Measurements from ENCODE around the gene MKLN1.

The MKLN1 gene

GRCh38 chr7:131352032-131352431, 24.4 kb downstream of the MKLN1 start:
- H3K4me3 Mint-ChIP-seq = no peak overlapping the region
- no peak overlapping the region for H3K27ac Mint-ChIP-seq
- H3K9me3 Mint-ChIP-seq = peaks cover 6% of the 10 kb centered on the region
- peaks cover 20% of the 10 kb centered on the region for H3K36me3 Mint-ChIP-seq (ENCODE audit: low read depth)
- DNase-seq (ENCODE audit: low spot score) = no peak
- no peaks in the 10 kb centered on the region for H3K27me3 Mint-ChIP-seq (ENCODE audit: low read depth)
- peaks cover 9% of the 10 kb centered on the region for H3K4me1 Mint-ChIP-seq (ENCODE audit: low read depth)

- Mint-ChIP-seq H3K27me3 (ENCODE audit: low read depth) (no peaks in the 10 kb centered on the region), H3K9me3 (peaks cover 6% of the 10 kb centered on the region), H3K27ac (no peak overlapping the region), H3K4me1 (ENCODE audit: low read depth) (peaks cover 22% of the 10 kb centered on the region), H3K36me3 (ENCODE audit: low read depth) (peaks cover 17% of the 10 kb centered on the region), H3K4me3 (no peak overlapping the region)
- no peak for DNase-seq (ENCODE audit: low spot score)
Observed at GRCh38 chr7:131354390-131354789, 26.7 kb downstream of the MKLN1 start.

GRCh38 chr7:131355917-131356777, 28.5 kb downstream of the MKLN1 start:
- peaks cover 8% of the 10 kb centered on the region for H3K36me3 Mint-ChIP-seq (ENCODE audit: low read depth)
- H3K27me3 Mint-ChIP-seq (ENCODE audit: low read depth) = no peaks in the 10 kb centered on the region
- no peak overlapping the region for H3K27ac Mint-ChIP-seq
- H3K9me3 Mint-ChIP-seq = no peaks in the 10 kb centered on the region
- DNase-seq (ENCODE audit: low spot score) = no peak
- H3K4me3 Mint-ChIP-seq = no peak overlapping the region
- H3K4me1 Mint-ChIP-seq (ENCODE audit: low read depth) = peaks cover 31% of the 10 kb centered on the region

GRCh38 chr7:131357282-131357880, 29.7 kb downstream of the MKLN1 start:
- Mint-ChIP-seq H3K4me1 (ENCODE audit: low read depth) (peaks cover 37% of the 10 kb centered on the region), H3K27ac (no peak overlapping the region), H3K9me3 (no peaks in the 10 kb centered on the region), H3K36me3 (ENCODE audit: low read depth) (peaks cover 2% of the 10 kb centered on the region), H3K27me3 (ENCODE audit: low read depth) (no peaks in the 10 kb centered on the region), H3K4me3 (no peak overlapping the region)
- no peak for DNase-seq (ENCODE audit: low spot score)

GRCh38 chr7:131358636-131359035, 31.0 kb downstream of the MKLN1 start:
- Mint-ChIP-seq H3K4me1 (ENCODE audit: low read depth) (peaks cover 41% of the 10 kb centered on the region), H3K36me3 (ENCODE audit: low read depth) (peaks cover 2% of the 10 kb centered on the region), H3K4me3 (no peak overlapping the region), H3K27me3 (ENCODE audit: low read depth) (no peaks in the 10 kb centered on the region), H3K27ac (no peak overlapping the region), H3K9me3 (no peaks in the 10 kb centered on the region)
- no peak for DNase-seq (ENCODE audit: low spot score)

GRCh38 chr7:131359136-131359776, 31.6 kb downstream of the MKLN1 start:
- Mint-ChIP-seq H3K4me3 (no peak overlapping the region), H3K9me3 (no peaks in the 10 kb centered on the region), H3K36me3 (ENCODE audit: low read depth) (peaks cover 2% of the 10 kb centered on the region), H3K27ac (no peak overlapping the region), H3K27me3 (ENCODE audit: low read depth) (no peaks in the 10 kb centered on the region), H3K4me1 (ENCODE audit: low read depth) (peaks cover 42% of the 10 kb centered on the region)
- no peak for DNase-seq (ENCODE audit: low spot score)

GRCh38 chr7:131363719-131364118, 36.0 kb downstream of the MKLN1 start:
- peaks cover 55% of the 10 kb centered on the region for H3K4me1 Mint-ChIP-seq (ENCODE audit: low read depth)
- peaks cover 2% of the 10 kb centered on the region for H3K36me3 Mint-ChIP-seq (ENCODE audit: low read depth)
- no peak overlapping the region for H3K4me3 Mint-ChIP-seq
- H3K9me3 Mint-ChIP-seq = no peaks in the 10 kb centered on the region
- DNase-seq (ENCODE audit: low spot score) = no peak
- no peaks in the 10 kb centered on the region for H3K27me3 Mint-ChIP-seq (ENCODE audit: low read depth)
- H3K27ac Mint-ChIP-seq = no peak overlapping the region

GRCh38 chr7:131364767-131365344, 37.2 kb downstream of the MKLN1 start:
- H3K27me3 Mint-ChIP-seq (ENCODE audit: low read depth) = no peaks in the 10 kb centered on the region
- no peak for DNase-seq (ENCODE audit: low spot score)
- no peak overlapping the region for H3K27ac Mint-ChIP-seq
- peaks cover 2% of the 10 kb centered on the region for H3K36me3 Mint-ChIP-seq (ENCODE audit: low read depth)
- H3K4me1 Mint-ChIP-seq (ENCODE audit: low read depth) = peaks cover 51% of the 10 kb centered on the region
- H3K9me3 Mint-ChIP-seq = no peaks in the 10 kb centered on the region
- no peak overlapping the region for H3K4me3 Mint-ChIP-seq

GRCh38 chr7:131365838-131366237, 38.2 kb downstream of the MKLN1 start:
- no peak for DNase-seq (ENCODE audit: low spot score)
- no peaks in the 10 kb centered on the region for H3K27me3 Mint-ChIP-seq (ENCODE audit: low read depth)
- peaks cover 53% of the 10 kb centered on the region for H3K4me1 Mint-ChIP-seq (ENCODE audit: low read depth)
- no peak overlapping the region for H3K27ac Mint-ChIP-seq
- no peak overlapping the region for H3K4me3 Mint-ChIP-seq
- no peaks in the 10 kb centered on the region for H3K9me3 Mint-ChIP-seq
- peaks cover 2% of the 10 kb centered on the region for H3K36me3 Mint-ChIP-seq (ENCODE audit: low read depth)

GRCh38 chr7:131369354-131369753, 41.7 kb downstream of the MKLN1 start:
- DNase-seq (ENCODE audit: low spot score) = no peak
- H3K27ac Mint-ChIP-seq = no peak overlapping the region
- peaks cover 52% of the 10 kb centered on the region for H3K4me1 Mint-ChIP-seq (ENCODE audit: low read depth)
- no peaks in the 10 kb centered on the region for H3K27me3 Mint-ChIP-seq (ENCODE audit: low read depth)
- no peak overlapping the region for H3K4me3 Mint-ChIP-seq
- no peaks in the 10 kb centered on the region for H3K9me3 Mint-ChIP-seq
- H3K36me3 Mint-ChIP-seq (ENCODE audit: low read depth) = peaks cover 3% of the 10 kb centered on the region

- Mint-ChIP-seq H3K27ac (peak overlapping the region; percentile 40), H3K4me3 (peak overlapping the region; percentile 55), H3K4me1 (ENCODE audit: low read depth) (peaks cover 45% of the 10 kb centered on the region), H3K27me3 (ENCODE audit: low read depth) (no peaks in the 10 kb centered on the region), H3K36me3 (ENCODE audit: low read depth) (peaks cover 4% of the 10 kb centered on the region), H3K9me3 (no peaks in the 10 kb centered on the region)
- DNase-seq (ENCODE audit: low spot score) = peak; percentile 30
Observed at GRCh38 chr7:131370523-131370968, 42.9 kb downstream of the MKLN1 start.

GRCh38 chr7:131371411-131371810, 43.7 kb downstream of the MKLN1 start:
- Mint-ChIP-seq H3K27me3 (ENCODE audit: low read depth) (no peaks in the 10 kb centered on the region), H3K36me3 (ENCODE audit: low read depth) (peaks cover 4% of the 10 kb centered on the region), H3K9me3 (no peaks in the 10 kb centered on the region), H3K27ac (no peak overlapping the region), H3K4me1 (ENCODE audit: low read depth) (peaks cover 39% of the 10 kb centered on the region), H3K4me3 (no peak overlapping the region)
- no peak for DNase-seq (ENCODE audit: low spot score)

- H3K4me1 Mint-ChIP-seq (ENCODE audit: low read depth) = peaks cover 33% of the 10 kb centered on the region
- H3K27ac Mint-ChIP-seq = no peak overlapping the region
- no peak for DNase-seq (ENCODE audit: low spot score)
- peaks cover 9% of the 10 kb centered on the region for H3K36me3 Mint-ChIP-seq (ENCODE audit: low read depth)
- no peak overlapping the region for H3K4me3 Mint-ChIP-seq
- H3K27me3 Mint-ChIP-seq (ENCODE audit: low read depth) = no peaks in the 10 kb centered on the region
- no peaks in the 10 kb centered on the region for H3K9me3 Mint-ChIP-seq
Observed at GRCh38 chr7:131372554-131372953, 44.9 kb downstream of the MKLN1 start.

- DNase-seq (ENCODE audit: low spot score) = no peak
- Mint-ChIP-seq H3K27me3 (ENCODE audit: low read depth) (no peaks in the 10 kb centered on the region), H3K4me3 (no peak overlapping the region), H3K4me1 (ENCODE audit: low read depth) (peaks cover 26% of the 10 kb centered on the region), H3K27ac (no peak overlapping the region), H3K36me3 (ENCODE audit: low read depth) (peaks cover 7% of the 10 kb centered on the region), H3K9me3 (no peaks in the 10 kb centered on the region)
Observed at GRCh38 chr7:131374821-131375220, 47.1 kb downstream of the MKLN1 start.

Measured in T-helper 2 cell treated with Interferon-gamma antibody and Interleukin-4, amounts not matched to agents 5 μg/mL and 100 μg/mL, for 36 hours (primary cell).